ENCODE data around the gene COMMD1. TPM values are rescaled to one million over a fixed set of nuclear protein-coding genes. Genes with fewer than 3 reads are reported as not detected.
"Not testable (repeated sequence)": the region's sequence is repeated elsewhere in the genome, so short reads cannot be mapped to it uniquely, and the experiment has no call there.

The COMMD1 gene
- total RNA-seq, 1 experiment from 2014 or later = 48.9 TPM

- no peaks in the 10 kb centered on the region for H3K4me1 ChIP-seq
- no peaks in the 10 kb centered on the region for H3K27me3 ChIP-seq
- DNase-seq = no peak
- H3K4me3 ChIP-seq = no peak overlapping the region
- H3K36me3 ChIP-seq = no peaks in the 10 kb centered on the region; the same call in 1 of the 2 replicates
- H3K9me3 ChIP-seq (replicated peaks) = no peaks in the 10 kb centered on the region
- H3K27ac ChIP-seq = no peak overlapping the region
Observed at GRCh38 chr2:62133320-62133823, 227.9 kb downstream of the COMMD1 start.

DNA sequence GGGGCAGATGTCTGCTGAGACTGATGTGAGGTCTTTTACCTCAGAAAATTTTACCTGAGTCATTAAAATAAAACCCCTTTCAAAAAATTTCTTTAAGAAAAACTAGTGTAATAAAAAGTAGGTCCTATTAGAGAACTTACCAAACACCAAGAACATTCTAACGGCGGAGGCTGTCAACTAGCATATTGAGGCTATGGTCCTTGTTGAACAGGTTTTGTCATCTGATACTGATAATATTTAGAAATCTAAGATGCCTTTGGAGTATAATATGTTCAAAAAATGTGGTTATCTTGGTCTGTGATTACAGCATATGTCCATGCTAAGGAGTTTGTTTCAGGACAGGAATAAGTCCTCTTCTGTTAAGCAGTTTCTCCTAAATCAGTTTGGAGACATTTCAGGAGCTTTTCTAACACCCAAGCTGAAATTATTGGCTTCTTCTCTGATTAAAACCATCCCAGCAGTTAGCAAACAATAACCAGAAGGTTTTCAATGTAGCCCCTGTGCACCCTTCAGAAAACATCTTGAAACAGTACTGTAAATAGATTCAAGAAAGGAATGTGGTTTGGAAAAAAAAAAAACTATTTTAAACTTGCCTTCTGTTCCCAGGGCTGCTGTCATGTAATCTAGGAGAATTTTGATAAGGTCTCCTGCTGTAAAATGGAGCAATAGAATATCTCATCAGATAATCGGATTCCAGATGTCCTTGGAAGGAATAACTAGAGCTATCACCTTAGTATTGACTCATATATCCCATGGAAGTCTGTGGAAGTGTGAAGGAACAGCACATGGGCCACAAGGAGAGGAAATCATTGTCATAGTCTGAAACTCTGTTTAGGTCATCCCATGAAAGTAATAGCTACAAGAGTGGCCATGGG lies 231.7 kb downstream of the COMMD1 start:
- DNase-seq = no peak
- Histone ChIP-seq H3K27ac (no peak overlapping the region), H3K4me3 (no peak overlapping the region), H3K36me3 (no peaks in the 10 kb centered on the region; the same call in 1 of the 2 replicates), H3K27me3 (no peaks in the 10 kb centered on the region), H3K4me1 (no peaks in the 10 kb centered on the region), H3K9me3 (replicated peaks) (no peaks in the 10 kb centered on the region)

DNA sequence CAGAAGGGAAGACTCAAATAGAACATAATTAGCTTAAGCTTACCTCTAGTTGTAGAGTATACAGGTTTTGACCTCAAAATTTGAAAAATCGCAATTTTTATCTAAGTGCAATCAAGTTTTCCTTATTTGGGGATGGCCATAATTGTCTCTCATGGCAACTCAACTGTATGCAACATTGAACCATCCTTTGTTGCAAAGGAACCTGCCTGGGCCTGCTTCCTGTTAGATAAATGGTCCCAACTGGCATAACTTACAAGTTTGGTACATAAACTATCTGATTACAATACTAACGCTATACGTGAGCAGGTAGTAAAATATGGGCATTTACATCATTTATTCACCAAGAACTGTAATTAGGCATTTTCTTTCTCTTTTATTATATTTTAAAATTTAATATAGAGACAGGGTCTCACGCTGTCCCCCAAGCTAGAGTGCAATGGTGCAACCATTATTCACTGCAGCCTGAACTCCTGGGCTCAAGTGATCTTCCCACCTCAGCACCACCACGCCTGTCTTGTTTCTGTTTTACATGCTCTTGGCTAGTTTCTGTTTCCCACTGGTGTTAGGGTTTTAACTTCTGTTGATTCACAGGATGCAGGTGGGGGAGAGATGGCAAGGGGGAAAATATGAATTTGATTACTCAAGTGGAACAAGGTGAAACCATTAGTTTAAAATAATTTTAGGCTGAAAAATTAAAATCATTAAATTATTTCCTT lies 235.1 kb downstream of the COMMD1 start:
- Histone ChIP-seq H3K36me3 (no peaks in the 10 kb centered on the region; the same call in 1 of the 2 replicates), H3K27me3 (no peaks in the 10 kb centered on the region), H3K4me3 (no peak overlapping the region), H3K27ac (no peak overlapping the region), H3K9me3 (replicated peaks) (no peaks in the 10 kb centered on the region), H3K4me1 (no peaks in the 10 kb centered on the region)
- no peak for DNase-seq

DNA sequence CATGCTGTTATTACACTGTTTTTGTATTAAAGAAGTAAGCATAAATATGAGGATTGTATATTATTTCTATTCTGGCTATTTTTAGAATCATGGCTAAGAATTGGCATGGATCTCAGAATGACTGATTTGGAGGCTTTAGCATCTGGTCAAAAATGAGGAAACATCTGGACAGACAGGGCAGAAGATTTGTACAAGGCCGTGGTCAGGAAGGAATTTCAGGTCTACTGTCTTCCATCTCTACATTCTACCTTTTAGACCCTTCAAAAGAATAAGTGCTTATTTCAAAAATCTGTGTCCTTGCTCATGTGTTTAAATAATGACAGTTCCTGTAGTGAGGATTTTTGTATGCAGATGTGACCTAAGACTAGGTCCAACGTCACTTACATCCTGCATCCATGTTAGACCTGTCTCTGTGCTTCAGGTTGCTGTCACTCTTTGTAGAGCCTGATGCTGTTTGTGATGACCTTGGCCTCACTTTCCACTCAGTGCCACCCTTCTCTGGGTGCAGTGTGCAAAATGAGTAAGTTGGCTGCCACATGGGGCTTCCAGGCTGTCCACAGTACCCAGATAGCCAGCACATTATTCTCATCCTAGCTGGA lies 235.8 kb downstream of the COMMD1 start:
- no peak for DNase-seq
- Histone ChIP-seq H3K36me3 (no peaks in the 10 kb centered on the region), H3K4me1 (no peaks in the 10 kb centered on the region), H3K27ac (no peak overlapping the region), H3K4me3 (no peak overlapping the region), H3K9me3 (replicated peaks) (no peaks in the 10 kb centered on the region), H3K27me3 (no peaks in the 10 kb centered on the region)

DNA sequence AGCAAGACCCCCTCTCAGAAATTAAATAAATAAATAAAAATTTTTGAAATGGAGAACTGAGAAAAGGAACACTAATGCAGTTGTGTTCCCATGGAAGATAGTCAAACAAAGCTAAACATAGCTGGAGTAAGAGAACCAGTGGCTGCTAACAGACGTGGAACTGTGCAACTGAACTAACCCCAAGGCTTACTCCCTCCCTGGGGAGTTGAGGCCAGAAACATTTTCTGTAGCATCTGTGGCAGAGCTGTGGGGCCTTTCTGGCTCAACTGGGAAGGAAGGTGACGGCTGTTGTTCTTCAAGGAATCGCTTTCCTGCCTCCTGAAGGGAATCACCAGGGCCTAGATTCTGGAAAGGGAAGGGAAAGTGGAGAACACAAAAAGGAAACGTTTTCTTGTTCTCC lies 236.6 kb downstream of the COMMD1 start:
- H3K27me3 ChIP-seq = no peaks in the 10 kb centered on the region
- DNase-seq = no peak
- H3K36me3 ChIP-seq = no peaks in the 10 kb centered on the region
- no peak overlapping the region for H3K4me3 ChIP-seq
- H3K27ac ChIP-seq = no peak overlapping the region
- H3K9me3 ChIP-seq (replicated peaks) = no peaks in the 10 kb centered on the region
- H3K4me1 ChIP-seq = no peaks in the 10 kb centered on the region

- no peaks in the 10 kb centered on the region for H3K9me3 ChIP-seq (replicated peaks)
- DNase-seq = no peak
- H3K27me3 ChIP-seq = no peaks in the 10 kb centered on the region
- no peaks in the 10 kb centered on the region for H3K36me3 ChIP-seq
- no peak overlapping the region for H3K27ac ChIP-seq
- no peak overlapping the region for H3K4me3 ChIP-seq
- no peaks in the 10 kb centered on the region for H3K4me1 ChIP-seq
Observed at GRCh38 chr2:62143696-62144095, 238.2 kb downstream of the COMMD1 start.

DNA sequence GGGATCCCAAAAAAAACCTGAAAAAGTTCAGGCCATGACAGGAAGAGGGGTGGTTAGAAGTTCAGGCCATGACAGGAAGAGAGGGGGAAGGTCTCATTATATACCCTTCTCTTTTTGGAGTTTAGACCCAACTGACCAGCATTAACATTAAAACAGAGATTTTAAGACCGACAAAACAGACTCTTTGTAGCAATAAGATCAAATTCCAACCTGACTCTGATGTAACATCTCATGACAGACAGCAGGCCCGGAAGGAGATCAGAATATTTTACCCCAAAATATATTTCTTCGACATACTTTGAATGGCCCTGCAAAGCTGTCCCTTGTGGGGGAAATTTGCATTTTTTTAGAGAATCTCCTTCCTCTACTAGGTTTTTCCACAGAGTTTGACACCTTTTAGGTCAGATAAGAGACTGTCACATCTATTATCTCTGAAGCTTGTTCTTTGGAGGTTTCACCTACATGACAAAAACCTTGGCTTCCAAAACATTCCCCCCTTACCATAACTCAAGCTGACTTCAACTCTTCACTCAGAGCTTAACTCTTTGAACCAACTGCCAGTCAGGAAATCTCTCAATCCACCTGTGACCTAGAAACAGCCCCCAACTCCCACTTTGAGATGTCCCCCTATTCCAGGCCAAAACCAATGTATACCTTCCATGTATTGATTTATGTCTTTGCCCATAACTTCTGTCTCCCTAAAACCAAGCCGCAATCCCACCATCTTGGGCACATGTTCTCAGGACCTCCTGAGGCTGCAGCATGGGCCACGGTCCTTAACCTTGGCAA lies 239.4 kb downstream of the COMMD1 start:
- H3K9me3 ChIP-seq (replicated peaks) = no peaks in the 10 kb centered on the region
- H3K4me3 ChIP-seq = no peak overlapping the region
- DNase-seq = no peak
- no peaks in the 10 kb centered on the region for H3K36me3 ChIP-seq
- H3K4me1 ChIP-seq = no peaks in the 10 kb centered on the region
- H3K27me3 ChIP-seq = no peaks in the 10 kb centered on the region
- H3K27ac ChIP-seq = no peak overlapping the region

DNA sequence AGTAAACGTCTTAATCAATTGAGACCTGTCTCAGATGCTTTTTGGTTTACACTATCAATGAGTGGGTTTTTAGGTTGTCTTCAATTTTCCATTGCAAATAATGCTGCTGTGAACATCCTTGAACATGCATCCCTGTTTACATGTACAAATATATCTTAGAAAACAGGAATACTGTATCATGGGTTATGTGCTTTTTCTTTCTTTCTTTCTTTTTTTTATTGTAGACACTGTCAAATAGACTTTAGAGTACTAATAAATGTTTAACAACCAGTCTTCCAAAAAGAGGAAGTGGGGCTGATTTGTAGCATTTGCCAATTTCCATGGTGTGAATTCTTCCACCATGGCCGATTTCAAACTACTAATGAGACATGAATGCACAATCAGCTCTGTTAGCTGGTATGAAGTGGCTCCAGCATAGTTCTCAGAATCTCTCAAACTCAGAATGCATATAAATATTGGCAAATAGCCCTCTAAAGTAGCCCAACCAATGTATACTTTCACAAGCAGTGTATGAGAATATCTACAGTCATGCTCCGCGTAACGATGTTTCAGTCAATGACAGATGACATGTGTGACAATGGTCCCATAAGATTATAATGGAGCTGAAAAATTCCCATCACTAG lies 240.1 kb downstream of the COMMD1 start:
- no peak overlapping the region for H3K27ac ChIP-seq
- no peaks in the 10 kb centered on the region for H3K4me1 ChIP-seq
- no peaks in the 10 kb centered on the region for H3K9me3 ChIP-seq (replicated peaks)
- H3K27me3 ChIP-seq = no peaks in the 10 kb centered on the region
- no peak overlapping the region for H3K4me3 ChIP-seq
- DNase-seq = no peak
- no peaks in the 10 kb centered on the region for H3K36me3 ChIP-seq

- not testable (repeated sequence) for H3K9me3 ChIP-seq (replicated peaks); DNase-seq; H3K4me3 ChIP-seq
Observed at GRCh38 chr2:62146790-62147189, 241.3 kb downstream of the COMMD1 start.

GRCh38 chr2:62147610-62148301 lies 242.3 kb downstream of the COMMD1 start:
- no peaks in the 10 kb centered on the region for H3K36me3 ChIP-seq
- no peak for DNase-seq
- no peaks in the 10 kb centered on the region for H3K27me3 ChIP-seq
- no peak overlapping the region for H3K4me3 ChIP-seq
- H3K9me3 ChIP-seq (replicated peaks) = no peaks in the 10 kb centered on the region
- no peaks in the 10 kb centered on the region for H3K4me1 ChIP-seq
- H3K27ac ChIP-seq = no peak overlapping the region

More at GRCh38 chr2:62146790-62147189, 241.3 kb downstream of the COMMD1 start:
- not testable (repeated sequence) for H3K27me3 ChIP-seq, H3K36me3 ChIP-seq, H3K4me1 ChIP-seq, H3K27ac ChIP-seq

DNA sequence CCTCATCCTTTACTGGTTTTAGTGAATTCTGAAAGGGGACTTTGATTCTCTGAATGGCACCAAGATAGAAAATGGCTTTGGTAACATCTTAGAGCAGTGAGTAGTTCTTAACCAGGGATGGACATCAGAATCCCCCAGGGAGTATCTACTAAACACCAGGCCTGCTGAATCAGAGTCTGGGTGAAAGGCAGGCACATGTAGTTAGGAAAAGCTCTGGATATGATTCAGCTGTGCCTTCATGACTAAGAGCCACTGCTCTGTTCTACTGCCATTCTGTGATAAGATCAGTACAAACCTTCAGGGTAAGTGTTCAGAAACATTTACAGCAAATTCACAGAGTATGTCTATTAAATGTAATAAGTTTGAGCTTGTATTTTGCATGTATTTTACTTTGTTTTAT lies 244.2 kb downstream of the COMMD1 start:
- Histone ChIP-seq H3K9me3 (replicated peaks) (no peaks in the 10 kb centered on the region), H3K36me3 (no peaks in the 10 kb centered on the region), H3K27me3 (no peaks in the 10 kb centered on the region), H3K4me3 (no peak overlapping the region), H3K4me1 (no peaks in the 10 kb centered on the region), H3K27ac (no peak overlapping the region)
- DNase-seq = no peak

DNA sequence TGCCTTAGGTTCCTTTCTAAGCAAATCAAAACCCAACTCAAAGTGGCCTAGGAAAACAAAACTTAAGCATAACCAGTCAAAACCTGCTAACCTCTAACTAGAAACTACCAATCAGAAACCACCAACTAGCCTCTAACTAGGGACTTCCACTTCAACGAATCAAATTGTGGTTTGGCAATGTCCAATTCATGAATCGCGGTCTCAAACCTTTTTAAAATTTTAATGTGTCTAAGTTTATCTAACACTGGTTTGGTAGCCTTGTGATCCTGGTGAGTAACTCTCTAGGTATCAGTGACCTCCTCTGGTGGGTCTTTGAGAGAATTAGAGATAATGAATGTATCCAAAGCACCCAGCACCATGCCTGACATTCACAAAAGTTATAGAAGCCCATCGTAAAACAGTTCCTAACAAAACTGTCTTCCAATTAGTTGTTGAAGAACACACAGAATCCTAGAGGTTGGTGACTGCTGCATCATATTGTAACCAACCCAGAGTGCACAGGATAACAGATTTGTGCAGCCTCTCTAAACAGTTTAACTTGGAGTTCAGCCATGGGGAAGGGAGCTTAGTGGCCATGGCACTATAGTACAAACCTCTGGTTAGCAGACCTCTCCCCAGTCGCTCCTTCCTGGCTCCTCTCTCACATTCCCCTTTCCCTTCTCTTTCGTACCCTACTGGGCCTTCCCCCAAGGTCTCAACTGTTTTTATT lies 245.3 kb downstream of the COMMD1 start:
- Histone ChIP-seq H3K27me3 (no peaks in the 10 kb centered on the region), H3K36me3 (no peaks in the 10 kb centered on the region), H3K9me3 (replicated peaks) (peaks cover 6% of the 10 kb centered on the region; the same call in 1 of the 2 replicates), H3K4me3 (no peak overlapping the region), H3K27ac (no peak overlapping the region), H3K4me1 (no peaks in the 10 kb centered on the region)
- DNase-seq = no peak

GRCh38 chr2:62151306-62151638 lies 245.8 kb downstream of the COMMD1 start:
- no peak overlapping the region for H3K27ac ChIP-seq
- no peaks in the 10 kb centered on the region for H3K36me3 ChIP-seq
- DNase-seq = no peak
- H3K27me3 ChIP-seq = no peaks in the 10 kb centered on the region
- H3K4me1 ChIP-seq = no peaks in the 10 kb centered on the region
- no peak overlapping the region for H3K4me3 ChIP-seq
- H3K9me3 ChIP-seq (replicated peaks) = peaks cover 6% of the 10 kb centered on the region; the same call in 1 of the 2 replicates

Measured in SJCRH30 (cell line).